ENCODE results near the gene DIS3.
A peak's percentile ranks its signal among the peaks of the same experiment; 100 is the strongest.
"Not testable (repeated sequence)": the region's sequence is repeated elsewhere in the genome, so short reads cannot be mapped to it uniquely, and the experiment has no call there.

Gene DIS3

DNA sequence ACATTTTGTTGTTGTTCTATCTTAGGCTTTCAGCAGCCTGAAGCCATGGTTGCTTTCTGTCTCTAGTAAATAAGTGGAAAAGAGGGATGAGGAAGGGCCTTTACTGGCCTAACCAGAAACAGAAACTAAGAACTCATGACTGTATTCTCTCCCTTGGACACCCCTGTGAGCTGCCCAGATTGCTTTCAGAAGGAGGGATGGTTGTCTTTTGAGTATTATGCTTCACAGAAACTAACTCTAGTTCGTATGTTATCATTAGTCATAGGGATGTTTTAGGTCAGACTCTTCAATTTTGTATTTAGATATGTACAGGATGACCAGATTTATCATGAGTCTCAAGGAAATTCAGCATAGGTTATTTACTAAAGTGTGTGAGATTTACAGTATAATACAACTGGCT lies 36.4 kb downstream of the DIS3 start:
- DNase-seq: no peak

DNA sequence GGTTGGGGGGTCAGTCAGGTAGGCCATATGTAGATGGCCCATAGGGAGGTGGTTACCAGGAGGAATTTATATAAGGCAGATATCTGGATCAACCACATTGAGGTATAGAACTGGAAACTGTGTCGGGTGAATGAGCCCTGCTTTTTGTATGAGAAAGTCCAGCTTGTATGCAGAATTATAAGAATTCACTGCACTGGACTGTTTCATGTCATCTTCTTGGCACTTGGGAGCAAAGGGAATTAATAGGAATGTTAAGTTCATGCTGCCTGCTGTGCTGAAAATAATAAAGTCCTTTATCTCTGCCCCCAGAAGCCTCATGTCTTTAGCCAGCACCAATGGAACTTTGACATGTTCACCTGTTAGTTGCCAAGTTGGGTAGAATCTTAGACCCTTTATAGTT lies 41.7 kb downstream of the DIS3 start:
- DNase-seq: no peak

DNA sequence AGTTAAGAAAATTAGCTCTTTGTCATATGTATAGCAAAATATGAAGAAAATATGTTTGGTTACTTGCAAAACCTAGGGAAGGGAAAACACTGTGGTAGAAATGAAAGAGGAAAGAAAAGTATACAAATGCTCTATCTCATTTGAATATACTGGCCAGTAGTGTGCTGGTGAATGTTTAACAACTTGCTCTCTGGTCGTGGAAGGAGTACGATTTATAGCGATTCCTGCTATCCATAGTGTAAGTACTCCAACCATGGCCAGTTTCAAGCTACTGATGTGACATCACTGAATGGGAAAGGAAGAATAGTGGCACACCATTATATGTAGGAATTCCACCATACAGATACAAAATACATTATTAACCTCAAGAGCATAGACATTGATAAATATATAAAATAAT lies 44.7 kb downstream of the DIS3 start:
- no peak for DNase-seq

DNA sequence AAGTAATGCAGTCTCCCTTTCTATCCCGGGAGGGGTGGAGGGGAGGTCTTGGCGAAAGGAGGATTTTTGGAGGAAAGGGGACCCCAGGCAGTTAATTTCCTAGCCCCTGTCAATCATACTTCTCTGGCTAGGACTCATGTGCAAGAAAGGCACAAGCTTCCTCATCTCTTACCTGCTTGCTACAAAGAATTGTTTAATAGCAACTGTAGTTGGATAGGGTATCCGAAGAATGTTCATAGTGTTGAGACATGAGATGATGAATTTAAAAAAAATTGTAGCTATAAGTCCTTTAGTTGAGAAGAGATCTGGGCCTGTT lies 53.5 kb downstream of the DIS3 start:
- DNase-seq: no peak

DNA sequence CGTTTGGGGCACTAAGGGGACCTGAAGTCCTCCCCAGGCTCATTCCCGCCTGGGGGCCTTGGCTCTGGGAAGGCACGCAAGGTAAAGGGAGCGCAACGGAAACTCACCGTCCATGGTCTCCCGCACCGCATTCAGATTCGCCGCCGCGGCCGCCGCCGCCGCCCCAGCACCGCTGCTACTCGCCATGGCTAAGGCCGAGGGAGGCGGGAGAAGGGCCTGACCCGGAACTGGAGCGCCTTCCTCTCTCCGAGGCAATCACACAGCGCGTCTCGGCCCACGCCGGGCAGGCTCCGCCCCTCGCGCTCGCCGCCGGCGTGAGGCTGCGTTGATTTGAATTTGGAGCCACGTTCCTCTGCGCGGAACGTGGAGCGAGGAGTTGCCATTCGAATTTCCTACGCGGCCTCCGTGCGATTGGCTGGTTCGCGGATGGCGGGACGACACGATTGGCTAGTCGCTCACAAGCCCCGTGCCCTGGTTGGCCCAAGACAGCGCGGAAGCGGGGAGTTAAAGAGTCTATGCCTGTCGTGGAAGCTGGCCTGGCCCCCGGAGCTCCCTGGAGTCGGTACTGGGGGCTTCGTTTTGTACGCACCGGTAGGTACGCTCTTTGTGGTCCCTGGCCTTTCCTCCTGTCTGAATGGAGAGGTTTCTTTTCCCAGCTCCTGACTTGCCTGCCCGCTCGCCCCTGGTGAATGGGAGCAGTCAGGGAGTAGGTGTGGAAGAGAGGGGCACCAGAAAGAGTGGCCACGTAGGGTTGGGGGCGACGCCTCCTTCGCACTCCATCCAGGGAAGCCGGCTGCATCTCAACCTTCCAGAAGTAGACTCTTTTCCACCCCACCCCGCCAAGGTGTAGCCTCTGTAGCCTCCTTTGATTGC lies 54.0 kb downstream of the DIS3 start, which contains the start of the genes BORA and MZT1:
Gene BORA, plus strand, starts transcription at position 507 of the 873 bp plus-strand sequence. CDS start 1,018 bp downstream, outside the sequence.
Gene MZT1, minus strand, starts transcription at position 213 of the 873 bp plus-strand sequence. Its CDS starts 27 bp downstream, at position 186.
- DNase-seq: peak; percentile 95

DNA sequence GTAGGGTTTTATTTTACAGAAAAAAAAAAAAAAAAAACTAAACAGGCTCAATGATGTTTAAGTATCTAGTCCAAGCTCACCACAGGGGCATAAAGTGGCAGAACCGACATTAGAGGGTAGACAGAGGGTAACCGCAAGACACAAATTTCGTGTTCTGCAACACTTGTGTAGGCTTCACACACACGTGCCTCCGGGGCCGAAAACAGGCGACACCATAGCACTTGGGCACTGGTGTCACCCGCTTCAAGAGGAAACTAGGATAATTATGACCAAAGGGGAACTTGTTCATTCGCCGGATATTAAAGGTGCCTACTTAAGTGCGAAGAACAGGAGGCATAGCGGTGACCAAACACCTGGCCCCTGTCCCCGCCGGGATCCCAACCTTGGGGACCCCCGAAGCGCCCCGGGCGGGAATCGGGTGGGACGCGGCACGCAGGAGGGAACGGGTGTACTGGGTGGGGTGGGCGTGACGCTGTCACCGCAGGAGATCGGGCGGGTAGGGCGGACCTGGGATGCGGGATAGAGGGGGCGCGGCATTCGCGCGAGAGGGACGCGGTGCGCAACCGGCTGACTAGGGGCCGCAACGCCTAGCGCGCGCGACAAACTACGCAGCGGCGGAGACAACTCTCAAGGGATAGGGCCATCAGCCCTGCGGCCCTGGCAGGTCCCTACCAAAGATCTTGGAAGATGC lies 54.8 kb downstream of the DIS3 start:
- DNase-seq: peak; percentile 9

DNA sequence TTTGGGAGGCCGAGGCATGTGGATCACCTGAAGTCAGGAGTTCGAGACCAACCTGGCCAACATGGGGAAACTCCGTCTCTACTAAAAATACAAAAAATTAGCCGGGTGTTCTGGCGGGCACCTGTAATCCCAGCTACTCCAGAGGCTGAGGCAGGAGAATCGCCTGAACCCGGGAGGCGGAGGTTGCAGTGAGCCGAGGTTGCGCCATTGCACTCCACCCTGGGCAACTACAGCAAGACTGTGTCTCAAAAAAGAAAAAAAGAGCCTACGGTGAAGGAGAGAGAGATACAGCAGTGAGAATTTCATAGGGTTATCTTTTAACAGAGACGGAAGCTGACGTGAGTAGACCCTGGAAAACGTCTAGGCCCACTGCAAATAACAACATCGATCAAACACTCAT lies 55.5 kb downstream of the DIS3 start:
- not testable (repeated sequence) for DNase-seq

DNA sequence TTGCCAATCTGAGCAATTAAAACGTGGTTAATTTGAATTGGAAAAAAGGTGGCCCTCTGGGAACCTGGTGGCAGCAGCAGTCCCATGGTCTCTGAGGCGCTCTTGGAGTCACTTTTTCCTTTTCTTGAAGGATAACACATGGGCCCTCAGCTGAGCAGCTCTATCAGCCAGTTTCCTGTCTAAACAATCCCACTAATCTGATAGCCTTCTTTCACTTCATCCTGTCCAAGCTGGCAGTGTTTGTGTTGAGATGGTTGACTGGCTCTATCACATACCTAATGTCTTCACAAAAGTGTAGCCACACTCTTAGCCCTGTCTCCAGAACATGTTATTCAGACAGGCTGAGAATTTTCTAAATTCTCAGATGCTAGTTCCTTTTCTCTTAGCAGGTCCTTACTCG lies 64.9 kb downstream of the DIS3 start:
- DNase-seq: no peak

Data from activated effector memory CD4-positive, alpha-beta T cell treated with Interleukin-2 at 50 U/mL for 16 hours (primary cell).